Hepatocyte (in vitro differentiated cells): ENCODE data around the gene SLC12A4.

Experiments used
- EZH2 ChIP-seq: fragments of 200-600 bp; sonication (generic); IDR thresholded peaks from 2 replicates; pipeline ENCODE4 v1.6.1; 2016; ENCODE audit warnings: antibody characterized with exemption, mild to moderate bottlenecking, borderline replicate concordance
- TF ChIP-seq, protein P1 (sequence below): fragments of 200-600 bp; sonication (generic); IDR thresholded peaks from 2 replicates; pipeline ENCODE4 v1.5.1; 2016; ENCODE audit warnings: antibody characterized with exemption, mild to moderate bottlenecking; ENCODE audit not compliant: poor library complexity

DNA sequence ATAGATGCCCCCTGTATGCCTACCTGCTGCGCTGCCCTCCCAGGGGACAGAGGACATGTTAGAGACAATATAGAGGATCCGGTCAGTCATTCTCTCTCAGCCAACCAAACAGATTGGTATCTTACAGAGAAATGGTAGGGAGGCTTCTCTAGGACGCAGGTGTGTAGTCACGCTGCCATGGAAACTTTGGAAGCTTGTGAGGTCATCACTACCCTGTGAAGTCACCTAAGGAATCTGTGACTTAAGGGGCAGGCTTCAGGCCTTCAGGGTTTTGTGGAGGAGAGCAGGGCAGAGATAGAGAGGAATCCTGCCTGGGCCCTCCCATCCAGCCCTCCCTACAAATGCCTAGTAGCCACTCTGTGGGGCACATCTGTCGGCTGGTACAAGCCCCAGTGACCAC lies 47.2 kb upstream of the SLC12A4 start, which contains the start of gene DPEP2NB:
- TF ChIP-seq, protein P1, sequence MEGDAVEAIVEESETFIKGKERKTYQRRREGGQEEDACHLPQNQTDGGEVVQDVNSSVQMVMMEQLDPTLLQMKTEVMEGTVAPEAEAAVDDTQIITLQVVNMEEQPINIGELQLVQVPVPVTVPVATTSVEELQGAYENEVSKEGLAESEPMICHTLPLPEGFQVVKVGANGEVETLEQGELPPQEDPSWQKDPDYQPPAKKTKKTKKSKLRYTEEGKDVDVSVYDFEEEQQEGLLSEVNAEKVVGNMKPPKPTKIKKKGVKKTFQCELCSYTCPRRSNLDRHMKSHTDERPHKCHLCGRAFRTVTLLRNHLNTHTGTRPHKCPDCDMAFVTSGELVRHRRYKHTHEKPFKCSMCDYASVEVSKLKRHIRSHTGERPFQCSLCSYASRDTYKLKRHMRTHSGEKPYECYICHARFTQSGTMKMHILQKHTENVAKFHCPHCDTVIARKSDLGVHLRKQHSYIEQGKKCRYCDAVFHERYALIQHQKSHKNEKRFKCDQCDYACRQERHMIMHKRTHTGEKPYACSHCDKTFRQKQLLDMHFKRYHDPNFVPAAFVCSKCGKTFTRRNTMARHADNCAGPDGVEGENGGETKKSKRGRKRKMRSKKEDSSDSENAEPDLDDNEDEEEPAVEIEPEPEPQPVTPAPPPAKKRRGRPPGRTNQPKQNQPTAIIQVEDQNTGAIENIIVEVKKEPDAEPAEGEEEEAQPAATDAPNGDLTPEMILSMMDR: no peak
- TF ChIP-seq EZH2: no peak
